ENCODE measurements around the gene MEIOSIN.

DNA sequence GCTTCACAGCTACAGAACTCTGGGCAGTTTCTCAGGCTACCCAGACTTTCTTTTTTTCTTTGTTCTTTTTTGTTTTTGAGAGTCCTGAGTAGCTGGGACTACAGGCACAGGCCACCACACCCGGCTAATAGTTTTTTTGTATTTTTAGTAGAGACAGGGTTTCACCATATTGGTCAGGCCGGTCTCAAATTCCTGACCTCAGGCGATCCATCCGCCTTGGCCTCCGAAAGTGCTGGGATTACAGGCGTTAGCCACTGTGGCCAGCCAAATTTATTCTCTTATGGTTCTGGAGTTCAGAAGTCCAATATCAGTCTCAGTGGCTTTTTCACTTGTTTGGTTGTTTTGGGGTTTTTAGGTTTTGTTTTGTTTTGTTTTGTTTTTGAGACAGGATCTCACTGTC is 12.4 kb downstream of the MEIOSIN start:
- TF ChIP-seq, protein P1, sequence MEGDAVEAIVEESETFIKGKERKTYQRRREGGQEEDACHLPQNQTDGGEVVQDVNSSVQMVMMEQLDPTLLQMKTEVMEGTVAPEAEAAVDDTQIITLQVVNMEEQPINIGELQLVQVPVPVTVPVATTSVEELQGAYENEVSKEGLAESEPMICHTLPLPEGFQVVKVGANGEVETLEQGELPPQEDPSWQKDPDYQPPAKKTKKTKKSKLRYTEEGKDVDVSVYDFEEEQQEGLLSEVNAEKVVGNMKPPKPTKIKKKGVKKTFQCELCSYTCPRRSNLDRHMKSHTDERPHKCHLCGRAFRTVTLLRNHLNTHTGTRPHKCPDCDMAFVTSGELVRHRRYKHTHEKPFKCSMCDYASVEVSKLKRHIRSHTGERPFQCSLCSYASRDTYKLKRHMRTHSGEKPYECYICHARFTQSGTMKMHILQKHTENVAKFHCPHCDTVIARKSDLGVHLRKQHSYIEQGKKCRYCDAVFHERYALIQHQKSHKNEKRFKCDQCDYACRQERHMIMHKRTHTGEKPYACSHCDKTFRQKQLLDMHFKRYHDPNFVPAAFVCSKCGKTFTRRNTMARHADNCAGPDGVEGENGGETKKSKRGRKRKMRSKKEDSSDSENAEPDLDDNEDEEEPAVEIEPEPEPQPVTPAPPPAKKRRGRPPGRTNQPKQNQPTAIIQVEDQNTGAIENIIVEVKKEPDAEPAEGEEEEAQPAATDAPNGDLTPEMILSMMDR (IDR thresholded peaks at IDR 0.05), result no peak
- no peak for TF ChIP-seq POLR2A (IDR thresholded peaks at IDR 0.05)

All from Peyer's patch (tissue), 4 donors.